GM12878 (cell line): ENCODE results near the gene XPOT. TPM values are rescaled to one million over a fixed set of nuclear protein-coding genes. Genes with fewer than 3 reads are reported as not detected.

ENCODE experiments used
- ASH2L ChIP-seq: fragments of 300-600, 200-600 bp; sonication (generic); IDR thresholded peaks from 2 replicates; pipeline ENCODE4 v1.6.1; 2017; ENCODE audit warnings: low read depth, mild to moderate bottlenecking, borderline replicate concordance
- GATAD2B ChIP-seq: fragments of 450-650 bp; conservative IDR thresholded peaks from 2 replicates; pipeline ENCODE4 v1.6.1; 2017; ENCODE audit warnings: low read depth, mild to moderate bottlenecking, moderate library complexity
- IKZF2 ChIP-seq, 2 experiments: fragments of 450-650 bp; IDR thresholded peaks; 2 replicates each; pipeline ENCODE4 v1.6.1; 2017; ENCODE audit warnings: mild to moderate bottlenecking in 2 of 2, moderate library complexity in 2 of 2
- PML ChIP-seq: IDR thresholded peaks from 2 replicates; pipeline ENCODE4 v1.6.1; 2012; ENCODE audit warnings: low read length, inconsistent platforms
- RAD51 ChIP-seq: fragments of 450-650 bp; IDR thresholded peaks from 2 replicates; pipeline ENCODE4 v1.6.1; 2016; ENCODE audit warnings: moderate library complexity, mild to moderate bottlenecking, inconsistent platforms
- TCF3 ChIP-seq: IDR thresholded peaks from 2 replicates; pipeline ENCODE4 v1.6.1; 2012; ENCODE audit warnings: low read depth, mild to moderate bottlenecking, low read length, borderline replicate concordance; ENCODE audit not compliant: insufficient read depth
- ZBTB11 ChIP-seq: fragments of 450-650 bp; formaldehyde crosslinking; IDR thresholded peaks from 2 replicates; pipeline ENCODE4 v1.5.0; 2022; ENCODE audit warnings: mild to moderate bottlenecking, missing genetic modification characterization
- polyA plus RNA-seq, 11 experiments: library from polyadenylated mRNA; depleted of rRNA in 4 of 11; unstranded in 6 of 11; stranded (reverse) in 5 of 11; fragments of >200 nt; fragmentation: Nextera tagmentation in 4 of 11; fragmentation: Illumina TruSeq in 1 of 11; extraction: Ambion mirVana in 4 of 11; extraction: Trizol in 1 of 11; gene quantifications; 1 replicate in 1 of 11; 2 replicates in 10 of 11; pipeline versions ENCODE4 v1.2.1 to v1.2.3, GENCODE V29; 2011 to 2016; ENCODE audit warnings: inconsistent platforms in 2 of 11, missing spikeins in 2 of 11, low read depth in 1 of 11
- total RNA-seq, 4 experiments: library from RNA; depleted of rRNA in 3 of 4; stranded (reverse); fragments of >200 nt in 3 of 4; fragmentation: Illumina TruSeq in 1 of 4; extraction: Trizol in 1 of 4; gene quantifications; 2 replicates each; pipeline versions ENCODE4 v1.2.1 to v1.2.3, GENCODE V29; 2013 to 2021
- TF ChIP-seq, protein P1 (sequence below): fragments of 450-650 bp; IDR thresholded peaks from 2 replicates; pipeline ENCODE4 v1.6.1; 2018; ENCODE audit warnings: mild to moderate bottlenecking, low read depth, moderate library complexity; ENCODE audit not compliant: partially characterized antibody

Gene XPOT
- total and polyA plus RNA-seq, 10 of the 15 experiments (the other 5 are each of a cell fraction or from before 2014, with no cell fraction given): 11.9 to 66.3 (median 54.7) TPM

- peak; percentile 55; the same call in 1 of the 2 replicates for TF ChIP-seq TCF3
- peak; percentile 91; the same call in 1 of the 2 replicates for TF ChIP-seq ASH2L
- 0 out of 2 replicates have a peak, but pooled peaks have one; percentile 21 for TF ChIP-seq ZBTB11 (CRISPR knock-in tag)
- TF ChIP-seq PML: no peak; the same call in 1 of the 2 replicates
- TF ChIP-seq, protein P1, sequence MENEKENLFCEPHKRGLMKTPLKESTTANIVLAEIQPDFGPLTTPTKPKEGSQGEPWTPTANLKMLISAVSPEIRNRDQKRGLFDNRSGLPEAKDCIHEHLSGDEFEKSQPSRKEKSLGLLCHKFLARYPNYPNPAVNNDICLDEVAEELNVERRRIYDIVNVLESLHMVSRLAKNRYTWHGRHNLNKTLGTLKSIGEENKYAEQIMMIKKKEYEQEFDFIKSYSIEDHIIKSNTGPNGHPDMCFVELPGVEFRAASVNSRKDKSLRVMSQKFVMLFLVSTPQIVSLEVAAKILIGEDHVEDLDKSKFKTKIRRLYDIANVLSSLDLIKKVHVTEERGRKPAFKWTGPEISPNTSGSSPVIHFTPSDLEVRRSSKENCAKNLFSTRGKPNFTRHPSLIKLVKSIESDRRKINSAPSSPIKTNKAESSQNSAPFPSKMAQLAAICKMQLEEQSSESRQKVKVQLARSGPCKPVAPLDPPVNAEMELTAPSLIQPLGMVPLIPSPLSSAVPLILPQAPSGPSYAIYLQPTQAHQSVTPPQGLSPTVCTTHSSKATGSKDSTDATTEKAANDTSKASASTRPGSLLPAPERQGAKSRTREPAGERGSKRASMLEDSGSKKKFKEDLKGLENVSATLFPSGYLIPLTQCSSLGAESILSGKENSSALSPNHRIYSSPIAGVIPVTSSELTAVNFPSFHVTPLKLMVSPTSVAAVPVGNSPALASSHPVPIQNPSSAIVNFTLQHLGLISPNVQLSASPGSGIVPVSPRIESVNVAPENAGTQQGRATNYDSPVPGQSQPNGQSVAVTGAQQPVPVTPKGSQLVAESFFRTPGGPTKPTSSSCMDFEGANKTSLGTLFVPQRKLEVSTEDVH: no peak
- TF ChIP-seq GATAD2B: peak; percentile 89
- TF ChIP-seq IKZF2 (IDR thresholded peaks at IDR 0.05): peak in 1 of 2 experiments; percentile 33; a peak in 3 of 4 replicates
- TF ChIP-seq RAD51: no peak
- TF ChIP-seq, all 136 proteins: peak for 23
Observed at GRCh38 chr12:64404470-64405256, 471 bp downstream of the XPOT start (continued).
